Measurements from ENCODE around the gene SLC38A11.

SLC38A11 gene

GRCh38 chr2:164974221-164974620, 18.9 kb upstream of the SLC38A11 start:
- no peak for DNase-seq (ENCODE audit: low read depth)
- TF ChIP-seq, protein P1, sequence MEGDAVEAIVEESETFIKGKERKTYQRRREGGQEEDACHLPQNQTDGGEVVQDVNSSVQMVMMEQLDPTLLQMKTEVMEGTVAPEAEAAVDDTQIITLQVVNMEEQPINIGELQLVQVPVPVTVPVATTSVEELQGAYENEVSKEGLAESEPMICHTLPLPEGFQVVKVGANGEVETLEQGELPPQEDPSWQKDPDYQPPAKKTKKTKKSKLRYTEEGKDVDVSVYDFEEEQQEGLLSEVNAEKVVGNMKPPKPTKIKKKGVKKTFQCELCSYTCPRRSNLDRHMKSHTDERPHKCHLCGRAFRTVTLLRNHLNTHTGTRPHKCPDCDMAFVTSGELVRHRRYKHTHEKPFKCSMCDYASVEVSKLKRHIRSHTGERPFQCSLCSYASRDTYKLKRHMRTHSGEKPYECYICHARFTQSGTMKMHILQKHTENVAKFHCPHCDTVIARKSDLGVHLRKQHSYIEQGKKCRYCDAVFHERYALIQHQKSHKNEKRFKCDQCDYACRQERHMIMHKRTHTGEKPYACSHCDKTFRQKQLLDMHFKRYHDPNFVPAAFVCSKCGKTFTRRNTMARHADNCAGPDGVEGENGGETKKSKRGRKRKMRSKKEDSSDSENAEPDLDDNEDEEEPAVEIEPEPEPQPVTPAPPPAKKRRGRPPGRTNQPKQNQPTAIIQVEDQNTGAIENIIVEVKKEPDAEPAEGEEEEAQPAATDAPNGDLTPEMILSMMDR (conservative IDR thresholded peaks at IDR 0.05; ENCODE audit: control insufficient read depth, insufficient read depth, low read depth, low read length) = no peak
- no peak overlapping the region for H3K4me3 ChIP-seq (ENCODE audit: control insufficient read depth, low read depth, low read length)

GRCh38 chr2:164972216-164972615, 16.9 kb upstream of the SLC38A11 start:
- DNase-seq (ENCODE audit: low read depth) = no peak
- H3K4me3 ChIP-seq (ENCODE audit: control insufficient read depth, low read depth, low read length) = no peak overlapping the region
- TF ChIP-seq, protein P1 (conservative IDR thresholded peaks at IDR 0.05; ENCODE audit: control insufficient read depth, insufficient read depth, low read depth, low read length) = no peak

DNA sequence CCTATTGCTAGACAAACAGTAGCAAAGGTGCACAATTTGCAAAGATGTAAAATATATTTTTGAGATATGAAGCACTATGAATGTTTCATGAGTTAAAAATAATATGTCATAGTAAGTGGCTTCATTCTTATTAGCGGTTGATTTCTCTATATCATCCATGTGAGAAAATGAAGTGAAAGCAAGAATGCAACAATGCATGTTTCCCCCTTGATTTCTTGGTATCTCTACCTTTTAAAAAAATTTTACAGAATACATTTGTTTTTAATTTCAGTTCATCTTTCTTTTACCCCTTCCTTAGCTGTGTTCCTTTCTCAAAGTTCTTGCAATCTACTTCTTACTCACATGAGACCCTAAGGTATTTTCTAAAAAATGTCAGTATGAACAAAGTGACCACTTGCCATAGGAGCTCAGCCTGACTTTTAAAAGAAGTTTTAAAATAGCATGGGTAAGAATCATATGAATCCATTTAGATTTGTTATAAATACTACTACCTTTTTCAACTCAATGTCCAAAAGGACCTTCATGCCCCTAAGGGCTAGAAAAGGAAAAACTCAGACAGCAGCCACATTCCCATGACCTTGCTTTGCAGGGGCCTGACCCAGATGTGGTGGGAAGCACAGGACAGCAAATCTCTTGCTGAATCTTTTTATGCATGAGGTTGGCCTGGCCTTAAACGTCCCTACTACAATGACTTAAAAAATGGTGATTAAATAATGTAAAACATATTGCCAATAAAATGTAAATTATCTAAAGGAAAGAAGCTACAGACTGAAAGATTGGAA, 14.8 kb upstream of the SLC38A11 start:
- TF ChIP-seq, protein P1 (conservative IDR thresholded peaks at IDR 0.05; ENCODE audit: control insufficient read depth, insufficient read depth, low read depth, low read length) = no peak
- H3K4me3 ChIP-seq (ENCODE audit: control insufficient read depth, low read depth, low read length) = no peak overlapping the region
- no peak for DNase-seq (ENCODE audit: low read depth)

- TF ChIP-seq, protein P1 (conservative IDR thresholded peaks at IDR 0.05; ENCODE audit: control insufficient read depth, insufficient read depth, low read depth, low read length) = no peak
- no peak overlapping the region for H3K4me3 ChIP-seq (ENCODE audit: control insufficient read depth, low read depth, low read length)
- peak; percentile 77 for DNase-seq (ENCODE audit: low read depth)
Observed at GRCh38 chr2:164967781-164968228, 12.5 kb upstream of the SLC38A11 start.

- TF ChIP-seq, protein P1 (conservative IDR thresholded peaks at IDR 0.05; ENCODE audit: control insufficient read depth, insufficient read depth, low read depth, low read length) = no peak
- no peak overlapping the region for H3K4me3 ChIP-seq (ENCODE audit: control insufficient read depth, low read depth, low read length)
- no peak for DNase-seq (ENCODE audit: low read depth)
Observed at GRCh38 chr2:164967361-164967760, 12.0 kb upstream of the SLC38A11 start.

DNA sequence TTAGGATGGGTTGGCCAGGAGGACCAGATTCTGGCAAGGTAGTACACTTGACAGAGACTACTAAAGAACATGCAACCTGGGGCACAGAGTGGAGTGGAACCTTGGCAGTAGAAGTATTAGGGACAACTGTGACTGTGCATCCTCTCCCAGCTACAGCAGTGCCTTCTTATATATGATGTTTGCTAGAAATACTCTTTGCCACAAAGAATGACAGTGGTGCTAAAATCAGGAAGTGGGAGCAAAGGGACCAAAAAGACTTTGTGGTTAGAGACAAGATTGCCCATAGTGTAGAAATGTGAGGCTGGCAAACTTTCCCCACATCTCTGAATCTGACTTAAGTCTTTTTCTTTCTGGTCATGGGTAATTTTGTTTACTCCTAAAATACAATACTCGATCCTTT, 9.4 kb upstream of the SLC38A11 start:
- H3K4me3 ChIP-seq (ENCODE audit: control insufficient read depth, low read depth, low read length) = no peak overlapping the region
- DNase-seq (ENCODE audit: low read depth) = no peak
- TF ChIP-seq, protein P1 (conservative IDR thresholded peaks at IDR 0.05; ENCODE audit: control insufficient read depth, insufficient read depth, low read depth, low read length) = no peak
